GM18873 (cell line): Measurements from ENCODE around the gene FAM171A1.
"Not testable (repeated sequence)": the region's sequence is repeated elsewhere in the genome, so short reads cannot be mapped to it uniquely, and the experiment has no call there.

ENCODE experiments used
- ATAC-seq: cut with Tn5 transposase; IDR thresholded peaks from one replicate; pipeline ENCODE4 v1.9.1; 2021; ENCODE audit warnings: mild to moderate bottlenecking, moderate library complexity, moderate number of reproducible peaks; ENCODE audit not compliant: unreplicated experiment, low FRiP score

FAM171A1 gene

GRCh38 chr10:15223174-15223573 lies 147.9 kb downstream of the FAM171A1 start:
- ATAC-seq, result no peak

- ATAC-seq, result no peak
These were observed 148.6 kb downstream of the FAM171A1 start for GRCh38 chr10:15222511-15222910.

- ATAC-seq, result no peak
These were observed 150.6 kb downstream of the FAM171A1 start for GRCh38 chr10:15220445-15220844.

- ATAC-seq, result no peak
These were observed 154.4 kb downstream of the FAM171A1 start for GRCh38 chr10:15216700-15217099.

GRCh38 chr10:15214237-15214636 lies 156.9 kb downstream of the FAM171A1 start:
- ATAC-seq, result no peak

- ATAC-seq, result no peak
These were observed 157.6 kb downstream of the FAM171A1 start for GRCh38 chr10:15213461-15213861.

GRCh38 chr10:15211464-15211979 lies 159.6 kb downstream of the FAM171A1 start:
- ATAC-seq, result no peak

- no peak for ATAC-seq
These were observed 160.6 kb downstream of the FAM171A1 start for GRCh38 chr10:15210521-15210920.

GRCh38 chr10:15209827-15210509 lies 161.1 kb downstream of the FAM171A1 start:
- ATAC-seq, result no peak

- ATAC-seq, result no peak
These were observed 162.9 kb downstream of the FAM171A1 start for GRCh38 chr10:15208221-15208620.

- not testable (repeated sequence) for ATAC-seq
These were observed 163.7 kb downstream of the FAM171A1 start for GRCh38 chr10:15207410-15207809.

- no peak for ATAC-seq
These were observed 168.4 kb downstream of the FAM171A1 start for GRCh38 chr10:15202639-15203038.

GRCh38 chr10:15202301-15202621 lies 168.8 kb downstream of the FAM171A1 start:
- ATAC-seq, result not testable (repeated sequence)

GRCh38 chr10:15201589-15202300 lies 169.3 kb downstream of the FAM171A1 start:
- ATAC-seq, result no peak

GRCh38 chr10:15200626-15201025 lies 170.5 kb downstream of the FAM171A1 start:
- ATAC-seq, result no peak

- ATAC-seq, result no peak
These were observed 173.2 kb downstream of the FAM171A1 start for GRCh38 chr10:15197911-15198310.

GRCh38 chr10:15197276-15197675 lies 173.8 kb downstream of the FAM171A1 start:
- ATAC-seq, result no peak

GRCh38 chr10:15196021-15196834 lies 174.9 kb downstream of the FAM171A1 start:
- ATAC-seq, result no peak

GRCh38 chr10:15189133-15189885 lies 181.8 kb downstream of the FAM171A1 start:
- ATAC-seq, result no peak

- no peak for ATAC-seq
These were observed 182.5 kb downstream of the FAM171A1 start for GRCh38 chr10:15188603-15189002.
